Adrenal gland (tissue), 12 donors: ENCODE data around the gene INPP5A. TPM values are rescaled to one million over a fixed set of nuclear protein-coding genes. Genes with fewer than 3 reads are reported as not detected.
"Not testable (repeated sequence)": the region's sequence is repeated elsewhere in the genome, so short reads cannot be mapped to it uniquely, and the experiment has no call there.

Experiments
- DNase-seq, 7 donors: peaks; one replicate each; pipeline ENCODE4 v3.0.0-alpha.2; 2019 to 2020
- H3K27ac ChIP-seq, 5 donors: fragments of 200-600 bp; sonication (generic) in 4 of 5; 1 replicate in 3 of 5; 2 replicates in 2 of 5; pipeline versions ENCODE4 v1.5.1 to v1.8.0; 2016 to 2020; ENCODE audit warnings: mild to moderate bottlenecking in 1 of 5
- H3K27me3 ChIP-seq: fragments of 200-600 bp; 2 replicates; pipeline ENCODE4 v1.8.0; 2021
- H3K36me3 ChIP-seq, 2 donors: fragments of 200-600 bp; replicated peaks in 1 of 2; 1 replicate in 1 of 2; 2 replicates in 1 of 2; pipeline versions ENCODE4 v1.5.1 to v1.8.0; 2018 to 2022
- H3K4me1 ChIP-seq, 2 donors: fragments of 200-600 bp; replicated peaks in 1 of 2; 1 replicate in 1 of 2; 2 replicates in 1 of 2; pipeline versions ENCODE4 v1.5.1 to v1.8.0; 2018 to 2021
- H3K4me3 ChIP-seq, 4 donors: fragments of 200-600 bp; sonication (generic) in 3 of 4; one replicate each; pipeline ENCODE4 v1.5.1; 2016 to 2018
- H3K9me3 ChIP-seq, 3 donors: fragments of 200-600 bp; sonication (generic) in 1 of 3; replicated peaks in 1 of 3; 1 replicate in 2 of 3; 2 replicates in 1 of 3; pipeline versions ENCODE4 v1.5.1 to v1.8.0; 2016 to 2021
- CTCF ChIP-seq, 6 experiments: fragments of 450-650 bp in 4 of 6; fragments of 200-600 bp in 2 of 6; sonication (generic) in 1 of 6; IDR thresholded peaks; 1 replicate in 5 of 6; 2 replicates in 1 of 6; pipeline versions ENCODE4 v1.5.1 to v1.8.0; 2016 to 2021; ENCODE audit warnings: antibody characterized with exemption in 6 of 6, mild to moderate bottlenecking in 2 of 6, moderate library complexity in 1 of 6
- POLR2A ChIP-seq, 2 donors: fragments of 450-650 bp; IDR thresholded peaks; one replicate each; pipeline ENCODE4 v1.6.1; 2017; ENCODE audit warnings: antibody characterized with exemption in 2 of 2, mild to moderate bottlenecking in 2 of 2, moderate library complexity in 1 of 2
- WGBS, 4 donors: extraction: QIAGEN DNeasy Blood & Tissue Kit in 2 of 4; methylation state at CpG; one replicate each; pipeline versions ENCODE4 v1.1.5 to v1.1.7; 2013 to 2017; 5-methylcytosine and 5-hydroxymethylcytosine counted together
- intact Hi-C, 2 donors: fragments of 100-400 bp; cut with DNase I; formaldehyde crosslinking; loops; one replicate each; pipeline versions ENCODE4 v1.14.1 to v1.15.0; 2022 to 2023
- polyA plus RNA-seq, 3 donors: library from polyadenylated mRNA; stranded (reverse); fragments of 200-250 nt in 2 of 3; fragments of 350-450 nt in 1 of 3; fragmentation: Illumina TruSeq in 1 of 3; extraction: RNeasy Lipid Tissue Mini Kit (QIAGEN cat#74804) in 1 of 3; gene quantifications; one replicate each; pipeline ENCODE4 v1.2.3, GENCODE V29; 2013 to 2014
- total RNA-seq, 9 donors: library from RNA; depleted of rRNA in 4 of 9; stranded (reverse); fragments of >200 nt in 4 of 9; fragments of 120-200 nt in 1 of 9; fragmentation: NEBNext Ultra II Directional in 1 of 9; extraction: Animal tissue kit (Norgen Biotek cat#: 25700) in 1 of 9; gene quantifications; one replicate each; pipeline versions ENCODE4 v1.1.0 to v1.2.4, GENCODE V29; 2013 to 2023
- donor health status: healthy with polysubstance abuse.
- donor health status: Bipolar disorder and iron deficiency.
- donor health status: DM: yes; HTN: yes; CAD: no.
- donor health status: DM: no; HTN: no; CAD: no.
- donor health status: DM: no; HTN: no; CAD: no.
- donor health status: DM: yes; HTN: yes; CAD: no.

The INPP5A gene
- total and polyA plus RNA-seq, 12 donors: 13.5 to 62.9 (median 37.5) TPM

- Histone ChIP-seq H3K4me1 (peaks cover 10 to 16% of the 10 kb centered on the region in 2 donors), H3K4me3 (no peak overlapping the region), H3K36me3 (no peaks in the 10 kb centered on the region), H3K27ac (no peak overlapping the region), H3K27me3 (no peaks in the 10 kb centered on the region), H3K9me3 (no peaks in the 10 kb centered on the region)
- intact Hi-C loops: no loop called here
- peak in 1 of 7 donors; percentile 19 for DNase-seq
- no peak for TF ChIP-seq CTCF (IDR thresholded peaks at IDR 0.05)
- TF ChIP-seq POLR2A (IDR thresholded peaks at IDR 0.05): no peak
- WGBS, 4 donors: 77 to 86% (median 79%) methylated on average over 8 to 12 of the region's 12 CpGs
Observed at GRCh38 chr10:132549371-132549770, 11.8 kb downstream of the INPP5A start.

GRCh38 chr10:132550366-132551092 lies 12.9 kb downstream of the INPP5A start:
- Histone ChIP-seq H3K9me3 (no peaks in the 10 kb centered on the region), H3K27ac (no peak overlapping the region), H3K36me3 (no peaks in the 10 kb centered on the region), H3K4me3 (no peak overlapping the region), H3K27me3 (no peaks in the 10 kb centered on the region), H3K4me1 (peaks cover 0 to 12% of the 10 kb centered on the region in 2 donors)
- intact Hi-C loops: no loop called here
- peak in 3 of 7 donors; percentile 12 to 14 (median 13) for DNase-seq
- 87 to 93% (median 90%) methylated on average over 11 to 20 of the region's 20 CpGs for WGBS, 4 donors
- no peak for TF ChIP-seq CTCF (IDR thresholded peaks at IDR 0.05)
- TF ChIP-seq POLR2A (IDR thresholded peaks at IDR 0.05): no peak

GRCh38 chr10:132551093-132551807 lies 13.7 kb downstream of the INPP5A start:
- peak in 2 of 7 donors; percentile 10 for DNase-seq
- peaks cover 0 to 14% of the 10 kb centered on the region in 2 donors for H3K4me1 ChIP-seq
- H3K27ac ChIP-seq: no peak overlapping the region
- no peaks in the 10 kb centered on the region for H3K27me3 ChIP-seq
- H3K36me3 ChIP-seq: no peaks in the 10 kb centered on the region
- 23 to 74% (median 57%) methylated on average over 4 to 15 of the region's 15 CpGs for WGBS, 4 donors
- no peak overlapping the region for H3K4me3 ChIP-seq
- H3K9me3 ChIP-seq: no peaks in the 10 kb centered on the region
- intact Hi-C loops: no loop called here
- TF ChIP-seq CTCF (IDR thresholded peaks at IDR 0.05): no peak
- no peak for TF ChIP-seq POLR2A (IDR thresholded peaks at IDR 0.05)

- intact Hi-C loops: no loop called here
- Histone ChIP-seq H3K27me3 (no peaks in the 10 kb centered on the region), H3K36me3 (no peaks in the 10 kb centered on the region), H3K27ac (no peak overlapping the region), H3K4me3 (no peak overlapping the region), H3K4me1 (peaks cover 0 to 11% of the 10 kb centered on the region in 2 donors), H3K9me3 (no peaks in the 10 kb centered on the region)
- no peak for TF ChIP-seq CTCF (IDR thresholded peaks at IDR 0.05)
- WGBS, 4 donors: 69 to 87% (median 82%) methylated on average over 4 to 8 of the region's 8 CpGs
- no peak for DNase-seq
Observed at GRCh38 chr10:132551808-132552130, 14.2 kb downstream of the INPP5A start.

- 90 to 97% (median 93%) methylated on average over 3 to 6 of the region's 6 CpGs for WGBS, 4 donors
- H3K4me1 ChIP-seq, H3K4me3 ChIP-seq, H3K27me3 ChIP-seq, intact Hi-C loops, H3K27ac ChIP-seq, H3K9me3 ChIP-seq, DNase-seq, H3K36me3 ChIP-seq: not testable (repeated sequence)
Observed at GRCh38 chr10:132552635-132553034, 15.0 kb downstream of the INPP5A start.

GRCh38 chr10:132553568-132553967 lies 16.0 kb downstream of the INPP5A start:
- H3K4me1 ChIP-seq, DNase-seq, H3K27me3 ChIP-seq, H3K27ac ChIP-seq, H3K9me3 ChIP-seq, H3K4me3 ChIP-seq, H3K36me3 ChIP-seq, intact Hi-C loops: not testable (repeated sequence)
- 87 to 100% (median 95%) methylated on average over 3 of the region's 3 CpGs for WGBS, 4 donors
